ENCODE data around the gene CCDC57. TPM values are rescaled to one million over a fixed set of nuclear protein-coding genes. Genes with fewer than 3 reads are reported as not detected.

CCDC57 gene
- total and polyA plus RNA-seq, 4 donors = 5.4 to 19.1 (median 11.7) TPM

DNA sequence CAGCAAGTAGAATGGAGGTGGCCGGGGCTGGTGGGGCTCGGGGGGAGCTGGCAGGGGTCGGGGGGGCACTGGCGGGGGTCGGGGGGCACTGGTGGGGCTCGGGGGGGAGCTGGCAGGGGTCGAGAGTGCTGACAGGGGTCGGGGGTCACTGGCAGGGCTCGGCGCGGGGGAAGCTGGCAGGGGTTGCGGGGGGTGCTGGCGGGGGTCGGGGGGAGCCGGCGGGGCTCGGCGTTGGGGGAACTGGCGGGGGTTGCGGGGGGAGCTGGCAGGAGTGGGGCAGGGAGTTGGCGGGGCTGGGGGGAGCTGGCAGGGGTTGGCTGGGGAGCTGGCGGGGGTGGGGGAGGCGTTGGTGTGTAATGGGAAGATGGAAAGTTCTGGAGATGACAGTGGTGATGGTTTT lies 25.1 kb downstream of the CCDC57 start (continued):
- TF ChIP-seq, protein P1, sequence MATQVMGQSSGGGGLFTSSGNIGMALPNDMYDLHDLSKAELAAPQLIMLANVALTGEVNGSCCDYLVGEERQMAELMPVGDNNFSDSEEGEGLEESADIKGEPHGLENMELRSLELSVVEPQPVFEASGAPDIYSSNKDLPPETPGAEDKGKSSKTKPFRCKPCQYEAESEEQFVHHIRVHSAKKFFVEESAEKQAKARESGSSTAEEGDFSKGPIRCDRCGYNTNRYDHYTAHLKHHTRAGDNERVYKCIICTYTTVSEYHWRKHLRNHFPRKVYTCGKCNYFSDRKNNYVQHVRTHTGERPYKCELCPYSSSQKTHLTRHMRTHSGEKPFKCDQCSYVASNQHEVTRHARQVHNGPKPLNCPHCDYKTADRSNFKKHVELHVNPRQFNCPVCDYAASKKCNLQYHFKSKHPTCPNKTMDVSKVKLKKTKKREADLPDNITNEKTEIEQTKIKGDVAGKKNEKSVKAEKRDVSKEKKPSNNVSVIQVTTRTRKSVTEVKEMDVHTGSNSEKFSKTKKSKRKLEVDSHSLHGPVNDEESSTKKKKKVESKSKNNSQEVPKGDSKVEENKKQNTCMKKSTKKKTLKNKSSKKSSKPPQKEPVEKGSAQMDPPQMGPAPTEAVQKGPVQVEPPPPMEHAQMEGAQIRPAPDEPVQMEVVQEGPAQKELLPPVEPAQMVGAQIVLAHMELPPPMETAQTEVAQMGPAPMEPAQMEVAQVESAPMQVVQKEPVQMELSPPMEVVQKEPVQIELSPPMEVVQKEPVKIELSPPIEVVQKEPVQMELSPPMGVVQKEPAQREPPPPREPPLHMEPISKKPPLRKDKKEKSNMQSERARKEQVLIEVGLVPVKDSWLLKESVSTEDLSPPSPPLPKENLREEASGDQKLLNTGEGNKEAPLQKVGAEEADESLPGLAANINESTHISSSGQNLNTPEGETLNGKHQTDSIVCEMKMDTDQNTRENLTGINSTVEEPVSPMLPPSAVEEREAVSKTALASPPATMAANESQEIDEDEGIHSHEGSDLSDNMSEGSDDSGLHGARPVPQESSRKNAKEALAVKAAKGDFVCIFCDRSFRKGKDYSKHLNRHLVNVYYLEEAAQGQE (IDR thresholded peaks at IDR 0.05) = no peak
- no peak for TF ChIP-seq FOXA2 (IDR thresholded peaks at IDR 0.05)
- TF ChIP-seq NR2F2 (IDR thresholded peaks at IDR 0.05) = no peak
- no peak for TF ChIP-seq JUND (IDR thresholded peaks at IDR 0.05)

DNA sequence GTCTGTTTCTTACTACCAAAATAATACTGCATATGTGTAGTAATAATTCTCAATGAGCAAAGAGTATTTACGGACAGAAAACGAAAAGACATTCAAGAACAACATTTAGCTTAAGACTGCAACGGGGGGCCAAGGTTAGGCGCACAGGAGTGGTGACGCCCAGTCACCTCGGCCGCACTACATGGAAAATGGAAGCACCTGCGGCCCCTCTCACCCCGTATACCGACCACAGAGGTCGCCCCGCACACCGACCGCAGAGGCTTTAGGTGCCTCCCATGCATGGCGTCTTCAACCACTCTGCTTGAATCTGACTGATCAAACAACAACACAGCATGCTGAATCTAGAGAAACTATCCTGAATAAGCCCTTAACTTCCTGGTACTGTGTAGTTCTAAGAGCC lies 26.4 kb downstream of the CCDC57 start:
- Histone ChIP-seq H3K27ac (ENCODE audit: low read depth in 1 of 2, low read length in 2 of 2) (no peak overlapping the region), H3K36me3 (ENCODE audit: control insufficient read depth in 4 of 4, insufficient read depth in 3 of 4, low read depth in 1 of 4, low read length in 3 of 4) (peaks cover 0 to 2% (median under 1%) of the 10 kb centered on the region in 4 donors), H3K9ac (ENCODE audit: low read depth in 1 of 2, low read length in 2 of 2) (no peak overlapping the region), H3K27me3 (ENCODE audit: control insufficient read depth in 4 of 4, insufficient read depth in 4 of 4, low read length in 3 of 4) (no peaks in the 10 kb centered on the region), H3K4me3 (ENCODE audit: low read depth in 1 of 3, low read length in 3 of 3) (no peak overlapping the region), H3K9me3 (ENCODE audit: control insufficient read depth in 4 of 4, low read length in 3 of 4) (no peaks in the 10 kb centered on the region), H3K4me1 (ENCODE audit: control insufficient read depth in 4 of 4, insufficient read depth in 4 of 4, low read length in 3 of 4) (no peaks in the 10 kb centered on the region)
- DNase-seq (ENCODE audit: low spot score) = no peak
- WGBS = 98% methylated on average over 15 of the region's 15 CpGs
- no peak for TF ChIP-seq HNF4G (IDR thresholded peaks at IDR 0.05)

DNA sequence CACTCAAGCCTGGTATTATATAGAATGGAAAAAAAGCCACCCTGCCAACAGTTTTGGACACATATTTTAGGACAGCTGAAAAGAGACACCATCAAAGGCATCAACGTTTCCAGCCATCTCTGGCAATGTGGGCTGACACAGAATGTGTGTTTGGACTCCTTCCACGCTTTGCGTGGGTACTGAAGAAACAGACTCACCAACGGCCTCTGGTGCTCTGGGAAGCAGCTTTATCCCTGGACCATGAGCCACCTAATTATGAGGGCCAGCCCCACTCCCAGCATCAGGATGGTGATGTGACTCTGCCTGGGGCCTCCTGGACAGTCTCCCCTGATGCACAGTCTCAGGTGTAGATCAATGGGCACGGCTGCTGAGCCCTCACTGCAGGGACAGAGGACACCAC lies 27.9 kb downstream of the CCDC57 start:
- WGBS = 94% methylated on average over 5 of the region's 5 CpGs

DNA sequence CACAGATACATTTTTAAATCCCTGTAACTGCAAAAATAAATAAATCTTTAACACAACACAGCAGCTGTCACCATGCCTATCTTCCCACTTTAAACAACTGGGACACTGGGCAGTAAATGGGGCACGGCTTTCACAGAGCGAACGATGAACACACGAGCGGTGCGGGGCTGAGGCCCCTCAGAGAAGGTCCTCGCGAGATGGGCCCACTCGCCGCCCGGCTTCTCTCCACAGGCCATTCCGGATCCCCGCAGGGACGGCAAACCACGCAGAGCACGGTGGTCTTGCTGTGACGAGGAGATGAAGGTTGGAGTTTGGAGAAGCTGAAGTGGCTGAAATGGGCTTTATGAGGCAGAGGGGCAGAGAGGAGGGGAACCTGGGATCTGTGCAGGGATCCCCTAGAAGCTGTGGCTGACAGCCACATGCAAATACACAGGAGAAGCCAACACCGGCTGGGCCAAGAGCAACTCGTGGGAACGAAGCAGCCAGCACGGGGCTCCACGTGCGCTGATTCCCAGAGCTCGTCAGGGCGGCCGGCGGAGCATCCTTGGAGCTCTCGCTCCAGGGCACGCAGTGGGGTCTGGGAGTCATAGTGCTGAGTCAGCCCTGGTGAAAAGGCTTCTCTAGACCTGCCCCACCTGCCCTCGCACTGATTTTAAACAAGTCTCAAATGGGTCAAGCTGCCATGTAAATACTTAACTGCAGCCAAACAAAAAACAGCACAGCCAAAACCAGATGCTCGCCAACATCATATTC lies 31.7 kb downstream of the CCDC57 start:
- no peak for TF ChIP-seq HNF4G (IDR thresholded peaks at IDR 0.05)
- TF ChIP-seq, protein P2, sequence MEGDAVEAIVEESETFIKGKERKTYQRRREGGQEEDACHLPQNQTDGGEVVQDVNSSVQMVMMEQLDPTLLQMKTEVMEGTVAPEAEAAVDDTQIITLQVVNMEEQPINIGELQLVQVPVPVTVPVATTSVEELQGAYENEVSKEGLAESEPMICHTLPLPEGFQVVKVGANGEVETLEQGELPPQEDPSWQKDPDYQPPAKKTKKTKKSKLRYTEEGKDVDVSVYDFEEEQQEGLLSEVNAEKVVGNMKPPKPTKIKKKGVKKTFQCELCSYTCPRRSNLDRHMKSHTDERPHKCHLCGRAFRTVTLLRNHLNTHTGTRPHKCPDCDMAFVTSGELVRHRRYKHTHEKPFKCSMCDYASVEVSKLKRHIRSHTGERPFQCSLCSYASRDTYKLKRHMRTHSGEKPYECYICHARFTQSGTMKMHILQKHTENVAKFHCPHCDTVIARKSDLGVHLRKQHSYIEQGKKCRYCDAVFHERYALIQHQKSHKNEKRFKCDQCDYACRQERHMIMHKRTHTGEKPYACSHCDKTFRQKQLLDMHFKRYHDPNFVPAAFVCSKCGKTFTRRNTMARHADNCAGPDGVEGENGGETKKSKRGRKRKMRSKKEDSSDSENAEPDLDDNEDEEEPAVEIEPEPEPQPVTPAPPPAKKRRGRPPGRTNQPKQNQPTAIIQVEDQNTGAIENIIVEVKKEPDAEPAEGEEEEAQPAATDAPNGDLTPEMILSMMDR (IDR thresholded peaks at IDR 0.05; ENCODE audit: low read depth, low read length, missing input control) = no peak
- TF ChIP-seq, protein P3, sequence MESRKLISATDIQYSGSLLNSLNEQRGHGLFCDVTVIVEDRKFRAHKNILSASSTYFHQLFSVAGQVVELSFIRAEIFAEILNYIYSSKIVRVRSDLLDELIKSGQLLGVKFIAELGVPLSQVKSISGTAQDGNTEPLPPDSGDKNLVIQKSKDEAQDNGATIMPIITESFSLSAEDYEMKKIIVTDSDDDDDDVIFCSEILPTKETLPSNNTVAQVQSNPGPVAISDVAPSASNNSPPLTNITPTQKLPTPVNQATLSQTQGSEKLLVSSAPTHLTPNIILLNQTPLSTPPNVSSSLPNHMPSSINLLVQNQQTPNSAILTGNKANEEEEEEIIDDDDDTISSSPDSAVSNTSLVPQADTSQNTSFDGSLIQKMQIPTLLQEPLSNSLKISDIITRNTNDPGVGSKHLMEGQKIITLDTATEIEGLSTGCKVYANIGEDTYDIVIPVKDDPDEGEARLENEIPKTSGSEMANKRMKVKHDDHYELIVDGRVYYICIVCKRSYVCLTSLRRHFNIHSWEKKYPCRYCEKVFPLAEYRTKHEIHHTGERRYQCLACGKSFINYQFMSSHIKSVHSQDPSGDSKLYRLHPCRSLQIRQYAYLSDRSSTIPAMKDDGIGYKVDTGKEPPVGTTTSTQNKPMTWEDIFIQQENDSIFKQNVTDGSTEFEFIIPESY (IDR thresholded peaks at IDR 0.05) = no peak
- TF ChIP-seq FOXA2 (IDR thresholded peaks at IDR 0.05) = no peak
- no peak for TF ChIP-seq GABPA (IDR thresholded peaks at IDR 0.05 in 1 of 2, conservative IDR thresholded peaks at IDR 0.05 in 1 of 2)
- no peak for TF ChIP-seq RAD21 (IDR thresholded peaks at IDR 0.05)
- TF ChIP-seq EGR1 (IDR thresholded peaks at IDR 0.05; ENCODE audit: low read depth in 2 of 2) = no peak
- no peak for TF ChIP-seq YY1 (IDR thresholded peaks at IDR 0.05)
- no peak for TF ChIP-seq SP1 (IDR thresholded peaks at IDR 0.05)
- TF ChIP-seq FOXA1 (IDR thresholded peaks at IDR 0.05) = no peak
- no peak for TF ChIP-seq HNF4A (conservative IDR thresholded peaks at IDR 0.05)
- no peak for DNase-seq (ENCODE audit: low spot score)

More for the DNA sequence above, 27.9 kb downstream of the CCDC57 start:
- Histone ChIP-seq H3K9me3 (ENCODE audit: control insufficient read depth in 4 of 4, low read length in 3 of 4) (no peaks in the 10 kb centered on the region), H3K27me3 (ENCODE audit: control insufficient read depth in 4 of 4, insufficient read depth in 4 of 4, low read length in 3 of 4) (no peaks in the 10 kb centered on the region), H3K36me3 (ENCODE audit: control insufficient read depth in 4 of 4, insufficient read depth in 3 of 4, low read depth in 1 of 4, low read length in 3 of 4) (peaks cover 0 to 5% (median 2%) of the 10 kb centered on the region in 4 donors), H3K9ac (ENCODE audit: low read depth in 1 of 2, low read length in 2 of 2) (no peak overlapping the region), H3K4me3 (ENCODE audit: low read depth in 1 of 3, low read length in 3 of 3) (no peak overlapping the region), H3K27ac (ENCODE audit: low read depth in 1 of 2, low read length in 2 of 2) (no peak overlapping the region), H3K4me1 (ENCODE audit: control insufficient read depth in 4 of 4, insufficient read depth in 4 of 4, low read length in 3 of 4) (no peaks in the 10 kb centered on the region)
- no peak for DNase-seq (ENCODE audit: low spot score)
- TF ChIP-seq SP1 (IDR thresholded peaks at IDR 0.05) = no peak

More for the DNA sequence above, 31.7 kb downstream of the CCDC57 start:
- Histone ChIP-seq H3K27me3 (ENCODE audit: control insufficient read depth in 4 of 4, insufficient read depth in 4 of 4, low read length in 3 of 4) (no peaks in the 10 kb centered on the region), H3K36me3 (ENCODE audit: control insufficient read depth in 4 of 4, insufficient read depth in 3 of 4, low read depth in 1 of 4, low read length in 3 of 4) (peaks cover 0 to 5% (median 2%) of the 10 kb centered on the region in 4 donors), H3K4me1 (ENCODE audit: control insufficient read depth in 4 of 4, insufficient read depth in 4 of 4, low read length in 3 of 4) (peaks cover 0 to 5% (median 0%) of the 10 kb centered on the region in 4 donors), H3K9me3 (ENCODE audit: control insufficient read depth in 4 of 4, low read length in 3 of 4) (peaks cover 0 to 3% (median under 1%) of the 10 kb centered on the region in 4 donors), H3K9ac (ENCODE audit: low read depth in 1 of 2, low read length in 2 of 2) (no peak overlapping the region), H3K4me3 (ENCODE audit: low read depth in 1 of 3, low read length in 3 of 3) (no peak overlapping the region), H3K27ac (ENCODE audit: low read depth in 1 of 2, low read length in 2 of 2) (no peak overlapping the region)
- 97% methylated on average over 31 of the region's 31 CpGs for WGBS

Measured in liver (tissue), 9 donors.